ENCODE results near the gene CLMN.

The CLMN gene

DNA sequence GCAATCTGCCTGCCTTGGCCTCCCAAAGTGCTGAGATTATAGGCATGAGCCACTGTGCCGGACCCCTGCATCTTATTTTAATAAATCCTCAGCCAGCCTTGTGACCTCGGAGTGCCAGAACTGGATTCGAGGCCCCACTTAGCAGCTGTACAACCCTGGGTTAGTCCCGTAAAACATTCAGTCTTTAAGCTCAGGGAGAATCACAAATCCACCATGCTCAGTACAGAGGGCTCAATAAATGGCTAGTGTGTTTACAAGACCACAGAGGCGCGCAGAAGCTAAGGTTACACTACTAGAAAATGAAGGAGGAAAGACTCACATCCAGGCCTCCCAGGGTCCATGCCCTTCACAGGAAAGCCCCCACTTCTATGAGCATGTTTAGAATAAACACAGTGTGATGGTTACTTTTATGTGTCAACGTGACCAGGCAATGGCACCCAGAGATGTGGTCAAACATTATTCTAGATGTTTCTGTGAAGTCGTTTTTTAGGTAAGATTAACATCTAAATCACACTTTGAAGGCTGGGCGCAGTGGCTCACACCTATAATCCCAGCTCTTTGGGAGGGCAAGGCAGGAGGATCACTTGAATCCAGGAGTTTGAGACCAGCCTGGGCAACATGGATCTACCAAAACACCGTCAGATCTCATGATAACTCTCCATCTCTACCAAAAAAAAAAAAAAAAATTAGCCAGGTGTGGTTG is 55.3 kb downstream of the CLMN start:
- H3K27me3 ChIP-seq (ENCODE audit: insufficient read depth, low read length): no peaks in the 10 kb centered on the region
- H3K27ac ChIP-seq (ENCODE audit: low read depth, low read length, poor library complexity, severe bottlenecking): no peak overlapping the region
- no peaks in the 10 kb centered on the region for H3K79me2 ChIP-seq (ENCODE audit: insufficient read depth, low read length)
- H3F3A ChIP-seq (ENCODE audit: insufficient read depth, low read length): no peaks in the 10 kb centered on the region
- no peak overlapping the region for H3K4me2 ChIP-seq (ENCODE audit: low read length)
- H3K4me1 ChIP-seq (ENCODE audit: insufficient read depth, low read length, severe bottlenecking): no peaks in the 10 kb centered on the region
- H4K20me1 ChIP-seq (ENCODE audit: insufficient read depth, low read length): no peaks in the 10 kb centered on the region
- no peaks in the 10 kb centered on the region for H3K9me3 ChIP-seq (ENCODE audit: low read length)
- H2AFZ ChIP-seq (ENCODE audit: low read length): no peak overlapping the region
- TF ChIP-seq EZH2 (IDR thresholded peaks at IDR 0.05; ENCODE audit: borderline replicate concordance, low read length): no peak
- TF ChIP-seq, protein P1, sequence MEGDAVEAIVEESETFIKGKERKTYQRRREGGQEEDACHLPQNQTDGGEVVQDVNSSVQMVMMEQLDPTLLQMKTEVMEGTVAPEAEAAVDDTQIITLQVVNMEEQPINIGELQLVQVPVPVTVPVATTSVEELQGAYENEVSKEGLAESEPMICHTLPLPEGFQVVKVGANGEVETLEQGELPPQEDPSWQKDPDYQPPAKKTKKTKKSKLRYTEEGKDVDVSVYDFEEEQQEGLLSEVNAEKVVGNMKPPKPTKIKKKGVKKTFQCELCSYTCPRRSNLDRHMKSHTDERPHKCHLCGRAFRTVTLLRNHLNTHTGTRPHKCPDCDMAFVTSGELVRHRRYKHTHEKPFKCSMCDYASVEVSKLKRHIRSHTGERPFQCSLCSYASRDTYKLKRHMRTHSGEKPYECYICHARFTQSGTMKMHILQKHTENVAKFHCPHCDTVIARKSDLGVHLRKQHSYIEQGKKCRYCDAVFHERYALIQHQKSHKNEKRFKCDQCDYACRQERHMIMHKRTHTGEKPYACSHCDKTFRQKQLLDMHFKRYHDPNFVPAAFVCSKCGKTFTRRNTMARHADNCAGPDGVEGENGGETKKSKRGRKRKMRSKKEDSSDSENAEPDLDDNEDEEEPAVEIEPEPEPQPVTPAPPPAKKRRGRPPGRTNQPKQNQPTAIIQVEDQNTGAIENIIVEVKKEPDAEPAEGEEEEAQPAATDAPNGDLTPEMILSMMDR (IDR thresholded peaks at IDR 0.05; ENCODE audit: low read length): no peak
- H3K36me3 ChIP-seq (ENCODE audit: insufficient read depth, low read length): no peaks in the 10 kb centered on the region
- H3K9ac ChIP-seq (ENCODE audit: low read length): no peak overlapping the region
- H3K9me2 ChIP-seq (ENCODE audit: low read depth, low read length): no peaks in the 10 kb centered on the region
- H3K4me3 ChIP-seq (ENCODE audit: low read depth, low read length, poor library complexity, severe bottlenecking): no peak overlapping the region

DNA sequence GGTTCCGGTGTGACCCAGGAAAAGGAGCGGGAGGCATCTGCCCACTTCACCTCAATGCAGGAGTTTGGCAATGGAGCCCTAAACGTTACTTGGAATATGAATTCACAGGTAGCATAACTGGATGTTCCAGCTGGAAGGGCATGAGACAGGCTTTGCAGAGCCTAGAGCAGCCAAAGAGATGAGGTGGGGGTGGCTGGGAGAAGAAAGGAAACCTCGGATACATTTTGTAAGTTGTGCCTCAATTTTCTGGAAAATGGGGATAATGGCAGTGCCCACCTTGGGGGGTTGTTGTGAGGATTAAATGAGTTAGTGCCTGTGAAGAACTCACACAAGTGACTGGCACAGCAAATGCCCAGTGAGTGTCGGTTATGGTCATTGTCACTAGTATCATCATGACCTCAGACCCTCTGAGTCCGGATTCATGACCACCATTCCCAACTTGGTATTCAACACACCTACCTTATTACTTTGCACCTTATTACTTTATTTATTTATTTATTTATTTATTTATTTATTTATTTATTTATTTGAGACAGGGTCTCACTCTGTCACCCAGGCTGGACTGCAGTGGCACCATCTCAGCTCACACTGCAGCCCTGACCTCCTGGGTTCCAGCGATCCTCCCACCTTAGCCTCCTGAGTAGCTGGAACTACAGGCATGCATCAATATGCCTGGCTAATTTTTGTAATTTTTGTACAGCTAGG is 56.0 kb downstream of the CLMN start:
- TF ChIP-seq, protein P1 (IDR thresholded peaks at IDR 0.05; ENCODE audit: low read length): no peak
- no peak for TF ChIP-seq EZH2 (IDR thresholded peaks at IDR 0.05; ENCODE audit: borderline replicate concordance, low read length)
- H3K27ac ChIP-seq (ENCODE audit: low read depth, low read length, poor library complexity, severe bottlenecking): no peak overlapping the region

DNA sequence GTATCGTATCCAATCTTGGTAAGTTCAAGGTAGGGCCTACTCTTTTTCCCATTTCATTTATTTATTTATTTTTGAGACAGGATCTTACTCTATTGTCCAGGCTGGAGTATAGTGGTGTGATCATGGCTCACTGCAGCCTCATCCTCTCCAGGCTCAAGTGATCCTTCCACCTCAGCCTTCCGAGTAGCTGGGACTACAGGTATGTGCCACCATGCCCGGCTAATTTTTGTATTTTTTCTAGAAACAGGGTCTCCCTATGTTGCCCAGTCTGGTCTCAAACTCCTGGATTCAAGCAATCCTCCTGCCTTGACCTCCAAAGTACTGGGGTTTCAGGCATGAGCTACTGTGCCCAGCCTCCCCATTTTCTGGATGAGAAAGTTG is 57.2 kb downstream of the CLMN start:
- Histone ChIP-seq H3K4me2 (ENCODE audit: low read length) (no peak overlapping the region), H3K4me1 (ENCODE audit: insufficient read depth, low read length, severe bottlenecking) (no peaks in the 10 kb centered on the region), H3K27me3 (ENCODE audit: insufficient read depth, low read length) (no peaks in the 10 kb centered on the region), H3F3A (ENCODE audit: insufficient read depth, low read length) (no peaks in the 10 kb centered on the region), H2AFZ (ENCODE audit: low read length) (no peak overlapping the region), H3K79me2 (ENCODE audit: insufficient read depth, low read length) (no peaks in the 10 kb centered on the region), H3K9ac (ENCODE audit: low read length) (no peak overlapping the region), H3K9me3 (ENCODE audit: low read length) (no peaks in the 10 kb centered on the region), H3K9me2 (ENCODE audit: low read depth, low read length) (no peaks in the 10 kb centered on the region), H3K36me3 (ENCODE audit: insufficient read depth, low read length) (no peaks in the 10 kb centered on the region), H3K27ac (ENCODE audit: low read depth, low read length, poor library complexity, severe bottlenecking) (no peak overlapping the region), H3K4me3 (ENCODE audit: low read depth, low read length, poor library complexity, severe bottlenecking) (no peak overlapping the region), H4K20me1 (ENCODE audit: insufficient read depth, low read length) (no peaks in the 10 kb centered on the region)
- TF ChIP-seq, protein P1 (IDR thresholded peaks at IDR 0.05; ENCODE audit: low read length): no peak
- TF ChIP-seq EZH2 (IDR thresholded peaks at IDR 0.05; ENCODE audit: borderline replicate concordance, low read length): no peak

More for the DNA sequence above, 56.0 kb downstream of the CLMN start:
- H3K36me3 ChIP-seq (ENCODE audit: insufficient read depth, low read length): no peaks in the 10 kb centered on the region
- no peak overlapping the region for H3K4me2 ChIP-seq (ENCODE audit: low read length)
- no peaks in the 10 kb centered on the region for H3K4me1 ChIP-seq (ENCODE audit: insufficient read depth, low read length, severe bottlenecking)
- no peak overlapping the region for H2AFZ ChIP-seq (ENCODE audit: low read length)
- no peaks in the 10 kb centered on the region for H3K9me3 ChIP-seq (ENCODE audit: low read length)
- no peaks in the 10 kb centered on the region for H3K27me3 ChIP-seq (ENCODE audit: insufficient read depth, low read length)
- no peaks in the 10 kb centered on the region for H3F3A ChIP-seq (ENCODE audit: insufficient read depth, low read length)
- H3K9ac ChIP-seq (ENCODE audit: low read length): no peak overlapping the region
- no peak overlapping the region for H3K4me3 ChIP-seq (ENCODE audit: low read depth, low read length, poor library complexity, severe bottlenecking)
- no peaks in the 10 kb centered on the region for H4K20me1 ChIP-seq (ENCODE audit: insufficient read depth, low read length)
- no peaks in the 10 kb centered on the region for H3K9me2 ChIP-seq (ENCODE audit: low read depth, low read length)
- no peaks in the 10 kb centered on the region for H3K79me2 ChIP-seq (ENCODE audit: insufficient read depth, low read length)
